DMS79 (cell line): ENCODE measurements around the gene NCLN.
A peak's percentile ranks its signal among the peaks of the same experiment; 100 is the strongest.
"Not testable (repeated sequence)": the region's sequence is repeated elsewhere in the genome, so short reads cannot be mapped to it uniquely, and the experiment has no call there.

ENCODE experiments used
- DNase-seq: peaks from one replicate; lab custom pipeline; 2025; lab: John Stamatoyannopoulos, UW

Gene NCLN

GRCh38 chr19:3154957-3155736 is 30.6 kb upstream of the NCLN start:
- no peak for DNase-seq

DNA sequence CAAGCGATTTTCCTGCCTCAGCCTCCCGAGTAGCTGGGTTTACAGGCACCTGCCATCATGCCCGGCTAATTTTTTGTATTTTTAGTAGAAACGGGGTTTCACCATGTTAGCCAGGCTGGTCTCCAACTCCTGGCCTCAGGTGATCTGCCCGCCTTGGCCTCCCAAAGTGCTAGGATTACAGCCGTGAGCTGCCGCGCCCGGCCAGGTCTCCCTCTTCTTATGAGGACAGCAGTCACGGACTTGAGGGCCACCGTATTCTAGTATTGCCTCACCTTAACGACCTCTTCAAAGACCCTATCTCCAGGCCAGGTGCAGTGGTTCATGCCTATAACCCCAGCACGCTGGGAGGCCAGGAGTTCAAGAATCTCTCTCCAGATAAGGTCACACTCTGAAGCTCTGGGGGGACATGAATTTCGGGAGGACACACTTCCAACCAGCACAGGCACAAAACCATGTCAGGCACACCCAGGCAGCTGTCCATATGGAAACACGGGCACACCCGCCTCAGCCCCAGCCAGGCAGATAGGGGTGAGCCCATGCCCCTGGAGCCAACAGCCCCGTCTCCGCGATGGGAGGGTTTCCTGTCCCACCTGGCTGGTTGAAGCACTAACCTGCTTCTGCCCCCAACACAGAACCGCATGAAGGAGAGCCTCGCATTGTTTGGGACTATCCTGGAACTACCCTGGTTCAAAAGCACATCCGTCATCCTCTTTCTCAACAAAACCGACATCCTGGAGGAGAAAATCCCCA is 28.5 kb upstream of the NCLN start:
- DNase-seq = no peak

GRCh38 chr19:3159565-3159964 is 26.2 kb upstream of the NCLN start:
- DNase-seq = no peak

- no peak for DNase-seq
Measured at GRCh38 chr19:3160219-3160618, 25.5 kb upstream of the NCLN start.

DNA sequence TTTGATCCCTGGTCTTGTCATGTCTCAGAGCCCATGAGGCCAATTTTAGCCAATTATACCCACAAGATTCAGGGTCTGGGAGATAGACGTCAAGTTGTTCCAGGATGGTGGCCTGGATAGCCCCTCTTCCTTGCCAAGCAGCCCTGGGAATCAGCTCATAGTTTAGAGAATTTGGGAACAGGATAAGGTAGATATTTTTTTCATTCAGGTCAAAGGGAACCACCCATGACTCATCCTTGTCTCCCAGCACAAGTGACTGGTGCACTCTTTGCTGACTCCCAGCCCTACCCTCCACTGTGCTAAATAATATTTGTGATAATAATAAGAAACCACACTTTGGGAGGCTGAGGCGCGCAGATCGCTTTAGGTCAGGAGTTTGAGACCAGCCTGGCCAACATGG is 24.3 kb upstream of the NCLN start:
- DNase-seq = no peak

GRCh38 chr19:3162418-3163229 is 23.1 kb upstream of the NCLN start:
- no peak for DNase-seq

DNA sequence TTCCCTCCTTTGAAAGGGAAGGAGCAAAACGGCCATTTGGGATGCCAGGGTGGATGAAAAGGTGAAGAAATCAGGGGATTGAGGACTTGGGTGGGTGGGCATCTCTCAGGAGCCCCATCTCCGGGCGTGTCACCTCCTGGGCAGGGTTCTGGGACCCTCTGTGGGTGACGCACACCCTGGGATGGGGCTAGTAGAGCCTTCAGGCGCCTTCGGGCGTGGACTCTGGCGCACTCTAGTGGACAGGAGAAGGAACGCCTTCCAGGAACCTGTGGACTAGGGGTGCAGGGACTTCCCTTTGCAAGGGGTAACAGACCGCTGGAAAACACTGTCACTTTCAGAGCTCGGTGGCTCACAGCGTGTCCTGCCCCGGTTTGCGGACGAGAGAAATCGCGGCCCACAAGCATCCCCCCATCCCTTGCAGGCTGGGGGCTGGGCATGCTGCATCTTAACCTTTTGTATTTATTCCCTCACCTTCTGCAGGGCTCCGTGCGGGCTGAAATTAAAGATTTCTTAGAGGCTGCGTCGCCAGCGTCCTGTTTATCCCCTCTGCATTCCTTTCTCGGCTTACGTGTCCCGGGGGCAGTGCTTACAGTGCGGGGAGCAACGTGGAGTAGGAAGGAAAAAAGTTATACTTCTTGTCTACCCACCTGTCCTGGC is 22.4 kb upstream of the NCLN start:
- DNase-seq = no peak

DNA sequence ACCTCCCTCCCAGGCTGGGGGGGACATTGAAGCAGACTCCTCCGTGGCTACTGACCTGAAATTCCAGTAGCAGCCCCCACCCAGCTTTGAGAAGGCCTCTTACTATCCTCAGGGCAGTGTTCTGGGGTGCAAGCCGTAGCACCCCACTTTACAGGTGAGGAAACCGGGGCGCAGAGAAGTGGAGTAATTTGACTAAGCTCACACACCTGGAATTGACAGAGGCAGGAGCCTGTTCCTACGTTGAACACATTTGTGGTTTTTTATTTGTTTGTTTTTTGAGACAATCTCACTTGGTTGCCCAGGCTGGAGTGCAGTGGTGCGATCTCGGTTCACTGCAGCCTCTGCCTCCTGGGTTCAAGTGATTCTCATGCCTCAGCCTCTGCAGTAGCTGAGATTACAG is 21.8 kb upstream of the NCLN start:
- DNase-seq = no peak

DNA sequence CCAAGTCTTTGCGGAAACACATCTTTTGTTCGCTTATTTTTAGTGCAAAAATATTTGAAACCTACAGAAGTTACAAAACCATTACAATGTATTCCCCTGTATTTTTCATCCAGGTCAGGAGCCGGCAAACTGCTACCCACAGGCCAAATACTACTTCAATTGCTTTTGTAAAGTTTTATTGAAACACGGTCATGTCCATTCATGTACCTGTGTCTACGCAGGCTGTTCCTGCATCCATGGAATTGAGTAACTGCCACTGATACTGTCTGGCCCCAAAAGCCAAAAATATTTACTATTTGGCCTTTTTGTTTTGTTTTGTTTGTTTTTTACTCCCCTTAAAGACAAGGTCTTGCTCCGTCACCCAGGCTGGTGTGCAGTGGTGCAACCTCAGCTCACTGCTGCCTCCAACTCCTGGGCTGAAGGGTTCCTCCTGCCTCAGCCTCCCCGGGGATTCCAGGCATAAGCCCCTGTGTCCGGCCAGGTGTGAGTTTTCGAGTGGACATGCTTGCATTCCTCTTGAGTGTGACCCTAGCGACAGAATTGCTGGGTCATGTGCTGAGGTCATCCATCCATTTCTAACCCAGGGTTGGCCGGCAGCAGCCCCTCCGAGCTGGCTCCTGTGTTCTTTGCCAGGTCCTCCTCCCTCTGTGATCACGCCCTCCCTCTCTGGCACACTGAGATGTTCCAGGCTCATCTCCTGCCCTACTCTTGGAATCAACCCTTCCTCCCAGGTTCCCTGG is 18.0 kb upstream of the NCLN start:
- no peak for DNase-seq

DNA sequence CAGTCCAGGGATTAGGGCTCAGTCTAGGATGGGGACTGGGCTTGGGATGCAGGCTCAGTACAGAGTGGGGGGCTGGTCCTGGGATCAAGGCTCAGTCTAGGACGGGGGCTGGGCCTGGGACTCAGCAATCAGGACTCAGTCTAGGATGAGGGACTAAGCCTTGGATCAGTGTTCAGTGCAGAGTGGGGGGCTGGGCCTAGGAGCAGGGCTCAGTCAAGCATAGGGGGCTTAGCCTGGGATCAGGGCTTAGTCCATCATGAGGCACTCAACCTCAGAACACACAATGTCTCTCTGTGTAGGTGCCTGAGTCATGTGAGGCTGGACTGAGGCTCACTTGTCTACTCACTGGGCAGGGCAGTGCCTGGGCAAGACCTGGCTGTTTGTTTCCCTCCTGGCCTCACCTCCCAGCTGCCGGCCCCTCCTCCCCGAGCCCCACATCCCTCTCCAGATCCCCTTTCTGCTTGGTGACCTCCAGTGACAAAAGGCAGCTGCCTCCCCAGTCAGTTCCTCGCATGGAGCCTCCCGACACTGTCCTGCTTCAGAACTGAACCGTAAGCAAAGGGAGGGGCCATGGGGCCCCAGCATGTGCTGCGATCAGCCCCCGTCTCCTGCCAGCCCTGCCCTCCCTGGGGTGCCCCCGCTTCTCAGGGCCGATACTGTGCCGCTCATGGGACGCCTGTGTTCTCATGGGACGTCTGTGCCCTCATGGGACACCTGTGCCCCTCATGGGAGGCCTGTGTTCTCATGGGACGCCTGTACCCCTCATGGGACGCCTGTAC is 13.6 kb upstream of the NCLN start:
- DNase-seq = no peak

DNA sequence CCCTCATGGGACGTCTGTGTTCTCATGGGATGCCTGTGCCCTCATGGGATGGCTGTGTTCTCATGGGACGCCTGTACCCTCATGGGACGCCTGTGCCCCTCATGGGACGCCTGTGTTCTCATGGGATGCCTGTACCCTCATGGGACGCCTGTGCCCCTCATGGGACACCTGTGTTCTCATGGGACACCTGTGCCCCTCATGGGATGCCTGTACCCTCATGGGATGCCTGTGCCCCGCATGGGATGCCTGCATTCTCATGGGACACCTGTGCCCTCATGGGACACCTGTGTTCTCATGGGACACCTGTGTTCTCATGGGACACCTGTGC is 13.1 kb upstream of the NCLN start:
- DNase-seq = not testable (repeated sequence)

DNA sequence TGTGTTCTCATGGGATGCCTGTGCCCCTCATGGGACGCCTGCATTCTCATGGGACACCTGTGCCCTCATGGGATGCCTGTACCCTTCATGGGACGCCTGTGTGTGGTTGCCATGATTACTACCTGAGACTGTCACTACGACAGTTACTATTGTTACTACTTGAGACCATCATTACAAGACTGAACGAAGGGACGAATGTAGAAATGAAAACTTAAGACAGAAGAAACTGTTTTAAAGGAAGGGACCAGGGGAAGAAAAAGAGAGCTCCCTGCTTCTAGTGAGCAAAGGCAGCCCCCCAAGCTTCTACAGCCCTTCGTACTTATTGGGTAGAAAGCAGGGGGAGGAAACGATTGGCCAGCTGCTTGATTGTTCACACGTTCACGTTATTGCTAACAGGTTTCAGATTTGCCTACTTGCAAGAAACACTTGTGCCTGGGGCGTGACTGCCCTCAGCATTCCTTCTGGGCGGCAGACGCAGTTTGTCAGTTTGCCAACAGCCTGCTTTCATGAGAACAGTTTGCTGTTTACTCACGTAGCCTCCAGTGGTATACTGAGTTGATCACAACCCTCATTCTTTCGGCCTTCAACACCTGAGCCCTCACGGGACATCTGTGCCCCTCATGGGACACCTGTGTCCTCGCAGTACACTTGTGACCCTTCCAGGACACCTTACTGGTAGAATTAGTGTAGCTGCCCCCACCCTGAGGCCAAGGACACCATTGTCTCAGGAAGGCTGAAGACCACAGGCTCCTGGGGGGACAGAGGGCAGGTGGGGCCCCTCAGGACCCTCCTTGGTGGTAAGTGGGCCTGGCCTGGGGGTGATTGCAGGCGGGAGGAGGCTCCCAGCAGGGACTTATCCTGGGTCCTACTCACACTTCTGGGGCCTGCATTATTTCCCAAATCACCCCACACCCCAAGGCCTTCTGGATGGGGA is 9.7 kb upstream of the NCLN start:
- peak; percentile 79 for DNase-seq

GRCh38 chr19:3176715-3177501 is 8.8 kb upstream of the NCLN start:
- DNase-seq = no peak

- DNase-seq = no peak
Measured at GRCh38 chr19:3178377-3178972, 7.3 kb upstream of the NCLN start, which contains the start of gene S1PR4. Gene S1PR4 (plus strand): TSS chr19:3178769. CDS start chr19:3178793, 24 bp downstream.

DNA sequence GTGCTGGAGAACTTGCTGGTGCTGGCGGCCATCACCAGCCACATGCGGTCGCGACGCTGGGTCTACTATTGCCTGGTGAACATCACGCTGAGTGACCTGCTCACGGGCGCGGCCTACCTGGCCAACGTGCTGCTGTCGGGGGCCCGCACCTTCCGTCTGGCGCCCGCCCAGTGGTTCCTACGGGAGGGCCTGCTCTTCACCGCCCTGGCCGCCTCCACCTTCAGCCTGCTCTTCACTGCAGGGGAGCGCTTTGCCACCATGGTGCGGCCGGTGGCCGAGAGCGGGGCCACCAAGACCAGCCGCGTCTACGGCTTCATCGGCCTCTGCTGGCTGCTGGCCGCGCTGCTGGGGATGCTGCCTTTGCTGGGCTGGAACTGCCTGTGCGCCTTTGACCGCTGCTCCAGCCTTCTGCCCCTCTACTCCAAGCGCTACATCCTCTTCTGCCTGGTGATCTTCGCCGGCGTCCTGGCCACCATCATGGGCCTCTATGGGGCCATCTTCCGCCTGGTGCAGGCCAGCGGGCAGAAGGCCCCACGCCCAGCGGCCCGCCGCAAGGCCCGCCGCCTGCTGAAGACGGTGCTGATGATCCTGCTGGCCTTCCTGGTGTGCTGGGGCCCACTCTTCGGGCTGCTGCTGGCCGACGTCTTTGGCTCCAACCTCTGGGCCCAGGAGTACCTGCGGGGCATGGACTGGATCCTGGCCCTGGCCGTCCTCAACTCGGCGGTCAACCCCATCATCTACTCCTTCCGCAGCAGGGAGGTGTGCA is 6.6 kb upstream of the NCLN start:
- DNase-seq = no peak

- DNase-seq = no peak
Measured at GRCh38 chr19:3179739-3180293, 5.9 kb upstream of the NCLN start.
